Measurements from ENCODE around the gene PMFBP1.

DNA sequence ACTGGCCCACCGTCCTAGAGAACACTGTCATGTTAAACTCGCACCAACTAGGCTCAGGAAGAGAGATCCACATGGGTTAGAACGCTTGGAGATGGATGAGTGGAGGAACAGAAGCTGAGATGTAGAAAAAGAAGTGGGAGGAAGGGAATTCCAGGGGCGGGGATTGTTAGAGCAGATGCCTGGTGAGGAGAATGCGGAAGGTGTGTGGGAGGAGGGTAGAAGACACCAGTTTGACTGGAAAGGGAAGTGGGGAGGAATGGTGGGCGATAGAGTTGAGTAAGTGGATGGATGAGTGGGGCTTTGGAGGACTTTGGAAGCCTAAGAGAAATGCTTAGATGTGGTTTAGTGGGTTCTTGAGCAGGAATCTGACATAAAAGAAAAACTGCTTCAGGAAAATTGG is 40.9 kb downstream of the PMFBP1 start:
- TF ChIP-seq, protein P1, sequence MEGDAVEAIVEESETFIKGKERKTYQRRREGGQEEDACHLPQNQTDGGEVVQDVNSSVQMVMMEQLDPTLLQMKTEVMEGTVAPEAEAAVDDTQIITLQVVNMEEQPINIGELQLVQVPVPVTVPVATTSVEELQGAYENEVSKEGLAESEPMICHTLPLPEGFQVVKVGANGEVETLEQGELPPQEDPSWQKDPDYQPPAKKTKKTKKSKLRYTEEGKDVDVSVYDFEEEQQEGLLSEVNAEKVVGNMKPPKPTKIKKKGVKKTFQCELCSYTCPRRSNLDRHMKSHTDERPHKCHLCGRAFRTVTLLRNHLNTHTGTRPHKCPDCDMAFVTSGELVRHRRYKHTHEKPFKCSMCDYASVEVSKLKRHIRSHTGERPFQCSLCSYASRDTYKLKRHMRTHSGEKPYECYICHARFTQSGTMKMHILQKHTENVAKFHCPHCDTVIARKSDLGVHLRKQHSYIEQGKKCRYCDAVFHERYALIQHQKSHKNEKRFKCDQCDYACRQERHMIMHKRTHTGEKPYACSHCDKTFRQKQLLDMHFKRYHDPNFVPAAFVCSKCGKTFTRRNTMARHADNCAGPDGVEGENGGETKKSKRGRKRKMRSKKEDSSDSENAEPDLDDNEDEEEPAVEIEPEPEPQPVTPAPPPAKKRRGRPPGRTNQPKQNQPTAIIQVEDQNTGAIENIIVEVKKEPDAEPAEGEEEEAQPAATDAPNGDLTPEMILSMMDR (optimal IDR thresholded peaks at IDR 0.05 in 1 of 3, IDR thresholded peaks at IDR 0.05 in 1 of 3, conservative IDR thresholded peaks at IDR 0.05 in 1 of 3; ENCODE audit: extremely low read depth in 1 of 3, insufficient read depth in 2 of 3, low read length in 3 of 3) = no peak
- no peak for TF ChIP-seq EZH2 (IDR thresholded peaks at IDR 0.05; ENCODE audit: low read length)

All from keratinocyte (primary cell).